Nephron (organoid): Measurements from ENCODE around the gene MRTFA.
"Not testable (repeated sequence)": the region's sequence is repeated elsewhere in the genome, so short reads cannot be mapped to it uniquely, and the experiment has no call there.

Experiments used
- H3K27ac Mint-ChIP-seq, 3 experiments: 2 replicates each; pipeline ENCODE4 v1.8.0; 2020; ENCODE audit warnings: mixed read lengths in 3 of 3, mild to moderate bottlenecking in 2 of 3, moderate library complexity in 1 of 3
- H3K27me3 Mint-ChIP-seq: 2 replicates; pipeline ENCODE4 v1.8.0; 2021; ENCODE audit warnings: low read depth, mild to moderate bottlenecking, moderate library complexity, mixed read lengths
- H3K36me3 Mint-ChIP-seq: 2 replicates; pipeline ENCODE4 v1.8.0; 2020; ENCODE audit warnings: low read depth, mixed read lengths
- H3K4me1 Mint-ChIP-seq: 2 replicates; pipeline ENCODE4 v1.8.0; 2020; ENCODE audit warnings: mixed read lengths
- H3K4me3 Mint-ChIP-seq, 3 experiments: 2 replicates each; pipeline ENCODE4 v1.8.0; 2020; ENCODE audit warnings: mild to moderate bottlenecking in 3 of 3, mixed read lengths in 3 of 3, moderate library complexity in 2 of 3
- H3K9me3 Mint-ChIP-seq: 2 replicates; pipeline ENCODE4 v1.8.0; 2020; ENCODE audit warnings: mixed read lengths
- TF ChIP-seq, protein P1 (sequence below), 3 experiments: fragments of 200-600 bp; sonication (generic); IDR thresholded peaks; one replicate each; pipeline ENCODE4 v1.5.0; 2021; ENCODE audit warnings: antibody characterized with exemption in 3 of 3; ENCODE audit not compliant: unreplicated experiment in 3 of 3

Gene MRTFA

DNA sequence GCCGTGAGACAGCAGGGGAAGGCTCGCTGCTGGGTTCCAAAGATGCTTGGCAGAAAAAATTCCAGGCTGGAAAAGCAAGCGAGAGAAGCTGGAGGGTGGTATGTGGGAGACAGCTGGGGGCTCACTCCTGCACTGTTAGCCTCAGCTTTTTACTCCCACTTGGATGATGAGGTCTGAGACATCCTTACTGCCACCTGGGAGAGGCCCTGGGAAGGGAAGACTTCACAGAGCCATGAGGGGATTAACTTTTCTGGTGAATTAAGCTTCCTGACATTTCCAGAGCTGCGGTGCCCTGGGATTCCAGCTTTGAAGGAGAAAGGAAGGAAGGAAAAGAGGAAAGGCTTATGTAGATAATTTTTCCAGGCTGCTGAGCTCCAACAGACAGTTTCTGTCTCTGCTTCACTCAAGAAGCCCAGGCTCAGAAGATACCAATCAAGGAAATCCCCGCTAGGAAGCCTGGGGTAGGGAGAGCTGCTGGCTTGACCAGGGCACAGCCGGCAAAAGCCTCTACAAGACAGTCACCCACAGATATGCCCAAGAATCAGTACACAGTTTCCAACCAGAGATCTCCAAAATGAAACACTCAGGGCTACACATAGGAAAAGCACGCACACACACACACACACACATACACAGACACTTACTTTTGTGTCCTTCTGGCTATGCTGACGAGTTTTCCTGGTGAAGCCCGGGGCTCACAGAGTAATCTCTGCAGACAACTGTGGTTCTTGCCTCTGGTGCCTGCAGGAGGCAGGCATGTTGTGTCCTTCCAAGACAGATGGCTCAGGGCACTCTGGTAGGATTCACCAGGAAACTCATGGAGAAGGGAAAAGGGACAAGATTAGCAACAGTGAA is 43.7 kb upstream of the MRTFA start:
- peak overlapping the region; percentile 75 to 78 (median 75) for H3K27ac Mint-ChIP-seq
- H3K4me1 Mint-ChIP-seq, result peaks cover 50% of the 10 kb centered on the region
- peaks cover 22% of the 10 kb centered on the region for H3K27me3 Mint-ChIP-seq
- peak overlapping the region; percentile 79 to 80 (median 79) for H3K4me3 Mint-ChIP-seq
- TF ChIP-seq, protein P1, sequence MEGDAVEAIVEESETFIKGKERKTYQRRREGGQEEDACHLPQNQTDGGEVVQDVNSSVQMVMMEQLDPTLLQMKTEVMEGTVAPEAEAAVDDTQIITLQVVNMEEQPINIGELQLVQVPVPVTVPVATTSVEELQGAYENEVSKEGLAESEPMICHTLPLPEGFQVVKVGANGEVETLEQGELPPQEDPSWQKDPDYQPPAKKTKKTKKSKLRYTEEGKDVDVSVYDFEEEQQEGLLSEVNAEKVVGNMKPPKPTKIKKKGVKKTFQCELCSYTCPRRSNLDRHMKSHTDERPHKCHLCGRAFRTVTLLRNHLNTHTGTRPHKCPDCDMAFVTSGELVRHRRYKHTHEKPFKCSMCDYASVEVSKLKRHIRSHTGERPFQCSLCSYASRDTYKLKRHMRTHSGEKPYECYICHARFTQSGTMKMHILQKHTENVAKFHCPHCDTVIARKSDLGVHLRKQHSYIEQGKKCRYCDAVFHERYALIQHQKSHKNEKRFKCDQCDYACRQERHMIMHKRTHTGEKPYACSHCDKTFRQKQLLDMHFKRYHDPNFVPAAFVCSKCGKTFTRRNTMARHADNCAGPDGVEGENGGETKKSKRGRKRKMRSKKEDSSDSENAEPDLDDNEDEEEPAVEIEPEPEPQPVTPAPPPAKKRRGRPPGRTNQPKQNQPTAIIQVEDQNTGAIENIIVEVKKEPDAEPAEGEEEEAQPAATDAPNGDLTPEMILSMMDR (IDR thresholded peaks at IDR 0.05; ENCODE audit: unreplicated experiment in 3 of 3), result no peak
- H3K36me3 Mint-ChIP-seq, result no peaks in the 10 kb centered on the region
- peaks cover 2% of the 10 kb centered on the region for H3K9me3 Mint-ChIP-seq

DNA sequence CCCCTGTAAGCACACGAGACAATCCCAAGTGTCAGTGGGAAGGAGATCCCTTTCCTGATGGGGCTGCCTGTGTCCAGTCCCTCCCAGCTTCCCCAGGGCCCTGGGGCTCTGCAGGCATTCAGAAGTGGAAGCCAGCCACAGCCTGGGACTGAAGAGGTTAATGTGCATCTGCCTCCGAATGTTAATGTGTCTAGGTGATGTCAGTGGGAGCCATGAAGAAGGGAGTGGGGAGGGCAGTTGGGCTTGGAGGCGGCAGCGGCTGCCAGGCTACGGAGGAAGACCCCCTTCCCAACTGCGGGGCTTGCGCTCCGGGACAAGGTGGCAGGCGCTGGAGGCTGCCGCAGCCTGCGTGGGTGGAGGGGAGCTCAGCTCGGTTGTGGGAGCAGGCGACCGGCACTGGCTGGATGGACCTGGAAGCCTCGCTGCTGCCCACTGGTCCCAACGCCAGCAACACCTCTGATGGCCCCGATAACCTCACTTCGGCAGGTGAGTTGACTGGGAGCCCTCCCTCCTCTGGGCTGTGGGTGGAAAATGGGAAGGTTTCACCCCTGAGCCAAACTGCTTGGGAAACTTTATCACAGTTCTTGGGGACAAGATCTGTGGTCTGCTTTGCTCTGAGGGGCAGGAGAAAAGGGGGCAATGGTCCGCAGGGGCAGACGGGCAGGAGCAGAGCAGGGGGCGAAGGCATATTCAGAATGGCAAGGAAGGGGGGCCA is 42.9 kb upstream of the MRTFA start, which contains the start of gene MCHR1:
TSS of gene MCHR1 (plus strand) at position 236 of the 715 bp plus-strand sequence. CDS start at position 405, 169 bp downstream.
- Mint-ChIP-seq H3K36me3 (no peaks in the 10 kb centered on the region), H3K4me3 (peak within 1 kb of the TSS; percentile 79 to 80 (median 79)), H3K27me3 (peaks cover 19% of the 10 kb centered on the region), H3K4me1 (peaks cover 49% of the 10 kb centered on the region), H3K27ac (peak within 1 kb of the TSS; percentile 75 to 78 (median 75)), H3K9me3 (peaks cover 2% of the 10 kb centered on the region)
- TF ChIP-seq, protein P1 (IDR thresholded peaks at IDR 0.05; ENCODE audit: unreplicated experiment in 3 of 3), result no peak

DNA sequence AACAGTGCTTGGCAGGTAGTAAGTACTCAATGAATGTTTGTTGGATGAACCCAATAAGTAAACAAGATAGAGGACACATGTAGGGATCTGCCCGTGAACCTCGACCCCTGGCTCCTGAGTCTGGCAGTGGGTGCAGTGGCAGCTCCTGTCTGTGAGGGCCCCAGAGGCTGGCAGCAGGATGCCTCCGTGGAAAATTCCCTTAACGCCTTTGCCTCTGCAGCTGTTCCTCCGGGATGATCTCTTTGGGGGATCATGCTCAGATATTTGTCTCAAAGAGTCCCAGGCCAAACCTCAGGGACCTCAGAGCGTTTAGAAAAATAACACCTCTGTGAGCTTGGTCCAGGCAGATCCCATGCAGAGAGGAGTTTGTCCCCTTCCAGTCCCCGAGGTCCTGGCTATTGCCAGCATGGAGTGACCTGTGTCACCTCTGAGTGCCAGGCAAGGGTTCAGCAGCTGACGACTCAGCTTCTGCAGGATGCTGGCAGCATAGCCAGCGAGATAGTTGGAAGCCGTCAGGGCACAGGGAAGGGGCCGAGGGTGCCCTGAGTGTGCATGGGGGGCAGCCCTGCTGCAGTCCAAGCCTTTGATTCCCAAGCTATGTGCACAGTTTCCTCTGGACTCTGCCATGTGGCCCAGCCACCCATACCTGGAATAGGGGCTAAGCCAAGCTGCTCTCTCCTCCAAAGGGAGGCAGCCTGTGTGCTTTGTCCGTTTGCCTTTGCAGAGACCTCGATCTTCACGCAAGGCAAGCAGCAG is 42.2 kb upstream of the MRTFA start:
- peaks cover 19% of the 10 kb centered on the region for H3K27me3 Mint-ChIP-seq
- TF ChIP-seq, protein P1 (IDR thresholded peaks at IDR 0.05; ENCODE audit: unreplicated experiment in 3 of 3), result no peak
- no peaks in the 10 kb centered on the region for H3K36me3 Mint-ChIP-seq
- peak overlapping the region; percentile 79 to 80 (median 79) for H3K4me3 Mint-ChIP-seq
- H3K4me1 Mint-ChIP-seq, result peaks cover 49% of the 10 kb centered on the region
- peak overlapping the region in 2 of 3 experiments; percentile 45 to 78 for H3K27ac Mint-ChIP-seq
- H3K9me3 Mint-ChIP-seq, result peaks cover 2% of the 10 kb centered on the region

DNA sequence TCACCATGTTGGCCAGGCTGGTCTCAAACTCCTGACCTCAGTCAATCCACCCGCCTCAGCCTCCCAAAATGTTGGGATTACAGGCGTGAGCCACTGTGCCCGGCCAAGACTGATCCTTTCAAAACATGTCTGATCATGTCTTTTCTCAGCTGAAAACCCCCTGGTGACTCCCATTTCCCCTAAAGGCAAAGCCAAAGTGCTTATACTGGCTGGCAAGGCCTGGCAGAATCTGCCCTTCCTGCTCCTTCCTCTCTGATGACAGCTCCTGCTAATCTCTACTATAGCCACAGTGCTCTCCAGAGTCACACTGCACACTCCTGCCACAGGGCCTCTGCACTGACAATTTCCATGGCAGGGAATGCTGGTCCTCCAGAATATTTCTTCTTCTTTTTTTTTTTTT is 40.1 kb upstream of the MRTFA start:
- H3K4me1 Mint-ChIP-seq, result peaks cover 38% of the 10 kb centered on the region
- peaks cover 11% of the 10 kb centered on the region for H3K27me3 Mint-ChIP-seq
- no peak overlapping the region for H3K4me3 Mint-ChIP-seq
- H3K27ac Mint-ChIP-seq, result no peak overlapping the region
- peaks cover 5% of the 10 kb centered on the region for H3K9me3 Mint-ChIP-seq
- TF ChIP-seq, protein P1 (IDR thresholded peaks at IDR 0.05; ENCODE audit: unreplicated experiment in 3 of 3), result no peak
- H3K36me3 Mint-ChIP-seq, result no peaks in the 10 kb centered on the region

DNA sequence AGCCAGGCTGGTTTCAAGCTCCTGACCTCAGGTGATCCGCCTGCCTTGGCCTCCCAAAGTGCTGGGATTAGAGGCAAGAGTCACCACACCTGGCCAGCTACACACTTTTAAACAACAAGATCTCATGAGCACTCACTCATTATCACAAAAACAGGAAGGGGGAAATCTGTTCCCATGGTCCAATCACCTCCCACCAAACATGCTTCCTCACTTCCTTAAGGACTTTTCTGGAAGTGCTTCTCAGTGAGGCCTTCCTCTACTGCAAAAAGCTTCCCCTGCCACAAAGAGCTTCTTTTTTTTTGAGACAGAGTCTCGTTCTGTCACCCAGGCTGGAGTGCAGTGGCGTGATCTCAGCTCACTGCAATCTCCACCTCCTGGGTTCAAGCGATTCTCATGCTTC is 39.6 kb upstream of the MRTFA start:
- not testable (repeated sequence) for H3K36me3 Mint-ChIP-seq, H3K4me3 Mint-ChIP-seq, H3K27ac Mint-ChIP-seq, H3K9me3 Mint-ChIP-seq
- Mint-ChIP-seq H3K4me1 (peaks cover 33% of the 10 kb centered on the region), H3K27me3 (peaks cover 11% of the 10 kb centered on the region)

DNA sequence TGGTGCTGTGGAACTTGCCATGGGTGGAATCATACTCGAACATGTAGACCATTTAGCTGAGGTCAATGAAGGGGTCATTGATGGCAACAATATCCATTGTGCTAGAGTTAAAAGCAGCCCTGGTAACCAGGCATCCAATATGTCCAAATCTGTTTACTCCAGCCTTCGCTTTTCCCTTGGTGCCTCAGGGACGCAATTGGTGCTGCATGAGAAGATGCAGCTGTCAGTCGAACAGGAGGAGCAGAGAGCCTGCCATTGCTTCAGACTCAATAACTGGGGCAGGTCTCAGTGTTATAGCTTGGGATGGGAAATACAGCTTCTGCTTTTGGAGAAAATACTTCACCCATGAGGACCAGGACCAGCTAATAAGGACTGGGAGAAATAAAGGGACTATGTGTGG is 37.8 kb upstream of the MRTFA start:
- H3K9me3 Mint-ChIP-seq, result peaks cover 5% of the 10 kb centered on the region
- H3K27me3 Mint-ChIP-seq, result peaks cover 9% of the 10 kb centered on the region
- no peak overlapping the region for H3K27ac Mint-ChIP-seq
- peaks cover 14% of the 10 kb centered on the region for H3K4me1 Mint-ChIP-seq
- TF ChIP-seq, protein P1 (IDR thresholded peaks at IDR 0.05; ENCODE audit: unreplicated experiment in 3 of 3), result no peak
- H3K36me3 Mint-ChIP-seq, result no peaks in the 10 kb centered on the region
- H3K4me3 Mint-ChIP-seq, result no peak overlapping the region
